ENCODE measurements around the gene HES5. TPM values are rescaled to one million over a fixed set of nuclear protein-coding genes. Genes with fewer than 3 reads are reported as not detected.

The HES5 gene
- total RNA-seq, 2 donors from 2014 or later: 0.27 to 2.7 TPM

GRCh38 chr1:2503554-2504224, 26.4 kb downstream of the HES5 start:
- TF ChIP-seq CTCF (IDR thresholded peaks at IDR 0.05): no peak

DNA sequence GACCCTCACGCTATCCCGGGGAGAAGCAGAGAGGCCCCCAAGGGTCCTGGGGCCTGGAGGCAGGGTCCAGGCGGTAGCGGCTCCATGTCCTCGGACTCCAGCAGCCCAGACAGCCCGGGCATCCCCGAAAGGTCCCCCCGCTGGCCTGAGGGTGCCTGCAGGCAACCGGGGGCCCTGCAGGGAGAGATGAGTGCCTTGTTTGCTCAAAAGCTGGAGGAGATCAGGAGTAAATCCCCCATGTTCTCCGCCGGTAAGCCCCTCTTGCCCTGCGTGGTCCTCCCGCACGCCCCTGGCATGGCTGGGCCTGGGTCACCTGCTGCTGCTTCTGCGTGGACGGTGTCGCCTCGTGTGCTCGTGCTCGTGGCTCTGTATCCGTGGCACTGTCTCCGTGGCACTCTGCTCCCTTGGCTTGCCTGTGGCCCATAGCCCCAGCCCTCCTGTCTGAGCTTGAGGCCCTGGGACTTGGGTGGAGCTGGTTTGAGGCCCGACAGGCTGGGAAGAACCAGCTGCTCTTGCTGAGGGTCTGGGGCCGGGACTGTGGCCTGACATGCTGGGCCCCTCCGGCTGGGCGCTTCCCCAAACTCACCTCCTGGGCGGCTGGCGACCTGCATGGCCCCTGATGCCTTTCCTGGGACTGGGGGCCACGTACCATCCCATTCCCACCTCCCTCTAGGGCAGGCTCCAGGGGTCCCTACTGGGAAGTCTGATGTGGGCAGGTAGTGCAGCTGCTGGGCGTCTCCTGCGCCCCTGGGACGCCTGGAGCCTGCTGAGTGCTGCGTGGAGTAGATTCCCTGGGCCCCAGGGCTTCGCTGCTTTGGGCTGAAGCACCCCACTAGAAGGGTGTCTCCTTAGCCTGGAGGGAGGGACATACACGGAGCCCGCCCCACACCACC, 27.2 kb downstream of the HES5 start:
- H3K9me3 ChIP-seq: no peaks in the 10 kb centered on the region
- DNase-seq (ENCODE audit: low spot score) (no peak), ATAC-seq (ENCODE audit: insufficient number of reproducible peaks, low FRiP score, low read depth) (no peak)
- TF ChIP-seq CTCF (IDR thresholded peaks at IDR 0.05): no peak
- H3K27me3 ChIP-seq (replicated peaks; ENCODE audit: insufficient read depth): no peaks in the 10 kb centered on the region
- no peaks in the 10 kb centered on the region for H3K4me1 ChIP-seq (ENCODE audit: control insufficient read depth in 1 of 2, low read depth in 2 of 2)
- H3K4me3 ChIP-seq: no peak overlapping the region
- no peaks in the 10 kb centered on the region for H3K36me3 ChIP-seq
- H3K27ac ChIP-seq: no peak overlapping the region

More at GRCh38 chr1:2503554-2504224, 26.4 kb downstream of the HES5 start:
- Histone ChIP-seq H3K4me3 (no peak overlapping the region), H3K27ac (no peak overlapping the region), H3K36me3 (peaks cover 1% of the 10 kb centered on the region), H3K4me1 (ENCODE audit: control insufficient read depth in 1 of 2, low read depth in 2 of 2) (no peaks in the 10 kb centered on the region), H3K9me3 (no peaks in the 10 kb centered on the region), H3K27me3 (replicated peaks; ENCODE audit: insufficient read depth) (no peaks in the 10 kb centered on the region)
- DNase-seq (ENCODE audit: low spot score) (no peak), ATAC-seq (ENCODE audit: insufficient number of reproducible peaks, low FRiP score, low read depth) (no peak)

- TF ChIP-seq CTCF (IDR thresholded peaks at IDR 0.05): no peak
- ATAC-seq (ENCODE audit: insufficient number of reproducible peaks, low FRiP score, low read depth) (no peak), DNase-seq (ENCODE audit: low spot score) (no peak)
- no peaks in the 10 kb centered on the region for H3K9me3 ChIP-seq
- no peak overlapping the region for H3K4me3 ChIP-seq
- H3K4me1 ChIP-seq (ENCODE audit: control insufficient read depth in 1 of 2, low read depth in 2 of 2): no peaks in the 10 kb centered on the region
- H3K27ac ChIP-seq: no peak overlapping the region
- H3K27me3 ChIP-seq (replicated peaks; ENCODE audit: insufficient read depth): no peaks in the 10 kb centered on the region
- no peaks in the 10 kb centered on the region for H3K36me3 ChIP-seq
These were observed 27.9 kb downstream of the HES5 start for GRCh38 chr1:2502210-2502609.

- no peaks in the 10 kb centered on the region for H3K9me3 ChIP-seq
- no peak overlapping the region for H3K4me3 ChIP-seq
- no peak for ATAC-seq (ENCODE audit: insufficient number of reproducible peaks, low FRiP score, low read depth)
- no peaks in the 10 kb centered on the region for H3K4me1 ChIP-seq (ENCODE audit: control insufficient read depth in 1 of 2, low read depth in 2 of 2)
- DNase-seq (ENCODE audit: low spot score): no peak
- no peak for TF ChIP-seq CTCF (IDR thresholded peaks at IDR 0.05)
- H3K27ac ChIP-seq: no peak overlapping the region
- no peaks in the 10 kb centered on the region for H3K36me3 ChIP-seq
- H3K27me3 ChIP-seq (replicated peaks; ENCODE audit: insufficient read depth): no peaks in the 10 kb centered on the region
These were observed 28.3 kb downstream of the HES5 start for GRCh38 chr1:2501820-2502119.

- no peak overlapping the region for H3K27ac ChIP-seq
- DNase-seq (ENCODE audit: low spot score) (no peak), ATAC-seq (ENCODE audit: insufficient number of reproducible peaks, low FRiP score, low read depth) (no peak)
- TF ChIP-seq CTCF (IDR thresholded peaks at IDR 0.05): no peak
- no peaks in the 10 kb centered on the region for H3K9me3 ChIP-seq
- H3K4me1 ChIP-seq (ENCODE audit: control insufficient read depth in 1 of 2, low read depth in 2 of 2): no peaks in the 10 kb centered on the region
- H3K27me3 ChIP-seq (replicated peaks; ENCODE audit: insufficient read depth): no peaks in the 10 kb centered on the region
- no peaks in the 10 kb centered on the region for H3K36me3 ChIP-seq
- no peak overlapping the region for H3K4me3 ChIP-seq
These were observed 28.8 kb downstream of the HES5 start for GRCh38 chr1:2501041-2501819.

All from thoracic aorta (tissue), 2 donors.